ENCODE data around the gene APEX1.
A peak's percentile ranks its signal among the peaks of the same experiment; 100 is the strongest.
"Not testable (repeated sequence)": the region's sequence is repeated elsewhere in the genome, so short reads cannot be mapped to it uniquely, and the experiment has no call there.

APEX1 gene

GRCh38 chr14:20441461-20441860 lies 13.6 kb upstream of the APEX1 start:
- H3K27ac ChIP-seq (ENCODE audit: poor library complexity, severe bottlenecking) = no peak overlapping the region
- H3K27me3 ChIP-seq (ENCODE audit: insufficient read depth, poor library complexity, severe bottlenecking) = no peaks in the 10 kb centered on the region
- peaks cover 3% of the 10 kb centered on the region for H3K4me1 ChIP-seq (ENCODE audit: insufficient read depth, poor library complexity, severe bottlenecking)
- no peaks in the 10 kb centered on the region for H3K9me3 ChIP-seq (ENCODE audit: severe bottlenecking)
- peaks cover 9% of the 10 kb centered on the region for H3K36me3 ChIP-seq (ENCODE audit: low read depth)
- no peak overlapping the region for H3K4me3 ChIP-seq (ENCODE audit: severe bottlenecking)
- no peak for DNase-seq (ENCODE audit: low spot score)
- ATAC-seq (ENCODE audit: low read depth) = no peak
- TF ChIP-seq, protein P1, sequence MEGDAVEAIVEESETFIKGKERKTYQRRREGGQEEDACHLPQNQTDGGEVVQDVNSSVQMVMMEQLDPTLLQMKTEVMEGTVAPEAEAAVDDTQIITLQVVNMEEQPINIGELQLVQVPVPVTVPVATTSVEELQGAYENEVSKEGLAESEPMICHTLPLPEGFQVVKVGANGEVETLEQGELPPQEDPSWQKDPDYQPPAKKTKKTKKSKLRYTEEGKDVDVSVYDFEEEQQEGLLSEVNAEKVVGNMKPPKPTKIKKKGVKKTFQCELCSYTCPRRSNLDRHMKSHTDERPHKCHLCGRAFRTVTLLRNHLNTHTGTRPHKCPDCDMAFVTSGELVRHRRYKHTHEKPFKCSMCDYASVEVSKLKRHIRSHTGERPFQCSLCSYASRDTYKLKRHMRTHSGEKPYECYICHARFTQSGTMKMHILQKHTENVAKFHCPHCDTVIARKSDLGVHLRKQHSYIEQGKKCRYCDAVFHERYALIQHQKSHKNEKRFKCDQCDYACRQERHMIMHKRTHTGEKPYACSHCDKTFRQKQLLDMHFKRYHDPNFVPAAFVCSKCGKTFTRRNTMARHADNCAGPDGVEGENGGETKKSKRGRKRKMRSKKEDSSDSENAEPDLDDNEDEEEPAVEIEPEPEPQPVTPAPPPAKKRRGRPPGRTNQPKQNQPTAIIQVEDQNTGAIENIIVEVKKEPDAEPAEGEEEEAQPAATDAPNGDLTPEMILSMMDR (IDR thresholded peaks at IDR 0.05; ENCODE audit: poor library complexity, severe bottlenecking) = no peak

DNA sequence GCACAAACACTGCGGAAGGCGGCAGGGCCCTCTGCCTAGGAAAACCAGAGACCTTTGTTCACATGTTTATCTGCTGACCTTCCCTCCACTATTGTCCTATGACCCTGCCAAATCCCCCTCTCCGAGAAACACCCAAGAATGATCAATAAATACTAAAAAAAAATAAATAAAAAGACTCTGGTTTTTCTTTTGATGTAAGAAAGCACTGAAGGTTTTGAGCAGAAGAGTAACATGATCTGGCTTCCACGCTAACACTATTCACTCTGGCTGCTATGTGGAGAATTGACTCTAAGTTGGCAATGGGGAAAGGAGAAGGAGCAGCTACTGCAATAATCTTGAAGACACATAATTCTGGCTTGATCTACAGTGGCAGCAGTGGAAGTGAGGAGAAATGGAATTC lies 11.4 kb upstream of the APEX1 start:
- not testable (repeated sequence) for ATAC-seq (ENCODE audit: low read depth); H3K4me3 ChIP-seq (ENCODE audit: severe bottlenecking); DNase-seq (ENCODE audit: low spot score); H3K4me1 ChIP-seq (ENCODE audit: insufficient read depth, poor library complexity, severe bottlenecking); H3K27ac ChIP-seq (ENCODE audit: poor library complexity, severe bottlenecking); H3K27me3 ChIP-seq (ENCODE audit: insufficient read depth, poor library complexity, severe bottlenecking); H3K9me3 ChIP-seq (ENCODE audit: severe bottlenecking)
- peaks cover 31% of the 10 kb centered on the region for H3K36me3 ChIP-seq (ENCODE audit: low read depth)

GRCh38 chr14:20446889-20447288 lies 8.1 kb upstream of the APEX1 start:
- DNase-seq (ENCODE audit: low spot score) = no peak
- TF ChIP-seq, protein P1 (IDR thresholded peaks at IDR 0.05; ENCODE audit: poor library complexity, severe bottlenecking) = no peak
- Histone ChIP-seq H3K27ac (ENCODE audit: poor library complexity, severe bottlenecking) (no peak overlapping the region), H3K4me1 (ENCODE audit: insufficient read depth, poor library complexity, severe bottlenecking) (no peaks in the 10 kb centered on the region), H3K27me3 (ENCODE audit: insufficient read depth, poor library complexity, severe bottlenecking) (no peaks in the 10 kb centered on the region), H3K9me3 (ENCODE audit: severe bottlenecking) (no peaks in the 10 kb centered on the region), H3K4me3 (ENCODE audit: severe bottlenecking) (no peak overlapping the region), H3K36me3 (ENCODE audit: low read depth) (peaks cover 61% of the 10 kb centered on the region)
- ATAC-seq (ENCODE audit: low read depth) = no peak

- not testable (repeated sequence) for ATAC-seq (ENCODE audit: low read depth); H3K9me3 ChIP-seq (ENCODE audit: severe bottlenecking); H3K4me1 ChIP-seq (ENCODE audit: insufficient read depth, poor library complexity, severe bottlenecking); H3K4me3 ChIP-seq (ENCODE audit: severe bottlenecking); DNase-seq (ENCODE audit: low spot score); H3K27me3 ChIP-seq (ENCODE audit: insufficient read depth, poor library complexity, severe bottlenecking); H3K27ac ChIP-seq (ENCODE audit: poor library complexity, severe bottlenecking)
- H3K36me3 ChIP-seq (ENCODE audit: low read depth) = peaks cover 77% of the 10 kb centered on the region
Observed at GRCh38 chr14:20452831-20453230, 2.2 kb upstream of the APEX1 start.

DNA sequence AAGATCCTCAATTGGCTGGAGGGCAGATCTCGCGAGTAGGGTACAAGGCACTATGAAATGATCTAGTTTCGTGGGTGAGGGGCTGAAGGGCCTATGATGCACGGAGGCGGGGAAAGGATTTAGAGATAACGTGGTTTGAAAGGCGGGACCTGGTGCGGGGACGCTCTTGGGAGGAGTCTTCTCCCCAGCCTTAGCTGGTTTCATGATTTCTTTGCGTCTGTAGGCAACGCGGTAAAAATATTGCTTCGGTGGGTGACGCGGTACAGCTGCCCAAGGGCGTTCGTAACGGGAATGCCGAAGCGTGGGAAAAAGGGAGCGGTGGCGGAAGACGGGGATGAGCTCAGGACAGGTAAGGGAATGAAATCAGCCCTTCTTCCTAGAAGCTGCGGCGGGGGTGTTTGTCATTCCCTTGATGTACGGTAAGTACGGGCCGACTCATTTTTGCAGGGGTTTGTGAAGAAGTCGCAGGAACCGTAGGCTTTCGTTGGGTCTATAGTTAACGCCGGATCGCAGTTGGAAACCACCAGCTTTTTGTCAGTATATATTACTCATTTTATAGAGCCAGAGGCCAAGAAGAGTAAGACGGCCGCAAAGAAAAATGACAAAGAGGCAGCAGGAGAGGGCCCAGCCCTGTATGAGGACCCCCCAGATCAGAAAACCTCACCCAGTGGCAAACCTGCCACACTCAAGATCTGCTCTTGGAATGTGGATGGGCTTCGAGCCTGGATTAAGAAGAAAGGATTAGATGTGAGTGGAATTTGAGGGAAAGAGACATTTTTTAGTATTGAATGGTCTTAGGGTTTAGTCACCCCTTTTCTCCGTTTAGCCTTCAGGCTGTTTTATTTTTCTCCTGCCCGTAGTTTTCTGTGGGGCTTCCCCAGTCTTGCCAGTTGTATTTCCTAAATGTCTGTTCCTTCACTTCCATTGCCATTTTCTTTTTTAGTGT lies 602 bp downstream of the APEX1 start:
- Histone ChIP-seq H3K36me3 (ENCODE audit: low read depth) (peaks cover 77% of the 10 kb centered on the region), H3K27me3 (ENCODE audit: insufficient read depth, poor library complexity, severe bottlenecking) (no peaks in the 10 kb centered on the region), H3K9me3 (ENCODE audit: severe bottlenecking) (no peaks in the 10 kb centered on the region), H3K4me1 (ENCODE audit: insufficient read depth, poor library complexity, severe bottlenecking) (peaks cover 15% of the 10 kb centered on the region), H3K27ac (ENCODE audit: poor library complexity, severe bottlenecking) (peak overlapping the region; percentile 91), H3K4me3 (ENCODE audit: severe bottlenecking) (peak overlapping the region; percentile 74)
- peak; percentile 73 for ATAC-seq (ENCODE audit: low read depth)
- TF ChIP-seq, protein P1 (IDR thresholded peaks at IDR 0.05; ENCODE audit: poor library complexity, severe bottlenecking) = no peak
- DNase-seq (ENCODE audit: low spot score) = no peak

- ATAC-seq (ENCODE audit: low read depth) (no peak), DNase-seq (ENCODE audit: low spot score) (no peak)
- H3K36me3 ChIP-seq (ENCODE audit: low read depth) = peaks cover 64% of the 10 kb centered on the region
- H3K4me3 ChIP-seq (ENCODE audit: severe bottlenecking) = no peak overlapping the region
- H3K9me3 ChIP-seq (ENCODE audit: severe bottlenecking) = no peaks in the 10 kb centered on the region
- H3K4me1 ChIP-seq (ENCODE audit: insufficient read depth, poor library complexity, severe bottlenecking) = peaks cover 15% of the 10 kb centered on the region
- no peaks in the 10 kb centered on the region for H3K27me3 ChIP-seq (ENCODE audit: insufficient read depth, poor library complexity, severe bottlenecking)
- H3K27ac ChIP-seq (ENCODE audit: poor library complexity, severe bottlenecking) = peak overlapping the region; percentile 91
- TF ChIP-seq, protein P1 (IDR thresholded peaks at IDR 0.05; ENCODE audit: poor library complexity, severe bottlenecking) = no peak
Observed at GRCh38 chr14:20456971-20457370, 1.9 kb downstream of the APEX1 start.
